ENCODE results near the gene C15orf40.

Gene C15orf40

DNA sequence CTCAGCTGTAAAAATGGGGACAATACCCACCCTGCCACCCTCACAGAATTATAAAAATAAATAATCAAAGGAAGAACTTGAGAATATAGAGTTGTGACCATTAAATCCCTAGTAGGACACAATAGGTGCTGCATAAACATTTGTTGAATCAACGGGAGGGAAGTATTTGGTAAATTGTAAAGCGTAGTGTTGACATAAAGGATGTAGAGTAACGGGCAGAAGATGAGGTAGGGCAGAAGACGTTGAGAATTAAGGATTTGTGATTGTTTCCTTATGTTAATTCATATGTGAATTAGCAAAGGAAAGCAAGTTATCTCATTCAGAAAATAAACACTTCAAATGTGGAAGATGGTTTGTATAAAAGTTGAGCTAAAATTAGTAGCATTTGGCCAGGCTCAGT is 18.3 kb downstream of the C15orf40 start:
- DNase-seq (ENCODE audit: low read depth), result no peak

GRCh38 chr15:82992436-82992998 is 18.9 kb downstream of the C15orf40 start:
- no peak for DNase-seq (ENCODE audit: low read depth)

- no peak for DNase-seq (ENCODE audit: low read depth)
These were observed 25.0 kb downstream of the C15orf40 start for GRCh38 chr15:82986442-82986780.

- DNase-seq (ENCODE audit: low read depth), result peak; percentile 87
These were observed 25.6 kb downstream of the C15orf40 start, which contains the start of gene RAMAC for GRCh38 chr15:82985688-82986441. TSS of gene RAMAC (plus strand) at chr15:82986210. CDS start at chr15:82989019, 2,809 bp downstream.

- DNase-seq (ENCODE audit: low read depth), result no peak
These were observed 30.5 kb downstream of the C15orf40 start for GRCh38 chr15:82980981-82981380.

DNA sequence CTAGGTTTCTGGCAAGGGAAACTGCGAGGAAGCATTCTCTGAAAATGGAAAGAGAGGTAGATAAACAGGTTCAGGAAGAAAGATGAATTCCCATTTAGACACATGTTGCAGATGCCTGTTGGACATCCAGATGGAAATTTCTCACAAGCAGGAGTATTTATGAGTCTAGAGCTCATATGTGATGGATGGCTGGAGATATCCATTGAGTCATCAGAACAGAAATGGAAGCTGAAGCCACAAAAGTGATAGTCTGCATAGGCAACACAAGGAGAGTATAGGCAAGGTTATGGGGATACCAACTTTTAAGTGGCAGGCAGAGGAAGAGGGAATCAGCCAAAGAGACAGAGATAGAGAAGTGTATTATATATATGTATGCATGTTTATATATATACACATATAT is 31.7 kb downstream of the C15orf40 start:
- no peak for DNase-seq (ENCODE audit: low read depth)

- no peak for DNase-seq (ENCODE audit: low read depth)
These were observed 33.0 kb downstream of the C15orf40 start for GRCh38 chr15:82978438-82978837.

GRCh38 chr15:82977076-82977475 is 34.4 kb downstream of the C15orf40 start:
- no peak for DNase-seq (ENCODE audit: low read depth)

DNA sequence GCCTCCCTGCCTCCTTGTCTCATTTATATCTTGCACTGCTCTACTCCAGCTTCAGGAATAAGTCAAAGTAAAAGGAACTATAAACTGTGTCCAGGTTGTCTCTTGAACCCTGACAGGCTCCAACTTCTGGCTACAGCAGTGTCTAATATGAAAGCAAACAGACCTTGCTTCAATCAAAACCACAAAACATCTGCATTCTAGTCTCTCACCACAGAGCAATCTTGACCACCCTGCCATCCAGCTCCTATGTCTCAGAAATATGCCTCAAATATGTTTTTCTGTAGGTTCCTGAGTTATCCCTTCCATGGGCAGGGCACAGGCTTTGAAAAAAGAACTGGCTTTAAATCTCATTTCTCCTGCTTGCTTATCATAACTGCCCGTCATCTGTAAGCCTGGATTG is 38.4 kb downstream of the C15orf40 start:
- no peak for DNase-seq (ENCODE audit: low read depth)

GRCh38 chr15:82971218-82971984 is 40.0 kb downstream of the C15orf40 start:
- DNase-seq (ENCODE audit: low read depth), result no peak

GRCh38 chr15:82970696-82971095 is 40.7 kb downstream of the C15orf40 start:
- no peak for DNase-seq (ENCODE audit: low read depth)

DNA sequence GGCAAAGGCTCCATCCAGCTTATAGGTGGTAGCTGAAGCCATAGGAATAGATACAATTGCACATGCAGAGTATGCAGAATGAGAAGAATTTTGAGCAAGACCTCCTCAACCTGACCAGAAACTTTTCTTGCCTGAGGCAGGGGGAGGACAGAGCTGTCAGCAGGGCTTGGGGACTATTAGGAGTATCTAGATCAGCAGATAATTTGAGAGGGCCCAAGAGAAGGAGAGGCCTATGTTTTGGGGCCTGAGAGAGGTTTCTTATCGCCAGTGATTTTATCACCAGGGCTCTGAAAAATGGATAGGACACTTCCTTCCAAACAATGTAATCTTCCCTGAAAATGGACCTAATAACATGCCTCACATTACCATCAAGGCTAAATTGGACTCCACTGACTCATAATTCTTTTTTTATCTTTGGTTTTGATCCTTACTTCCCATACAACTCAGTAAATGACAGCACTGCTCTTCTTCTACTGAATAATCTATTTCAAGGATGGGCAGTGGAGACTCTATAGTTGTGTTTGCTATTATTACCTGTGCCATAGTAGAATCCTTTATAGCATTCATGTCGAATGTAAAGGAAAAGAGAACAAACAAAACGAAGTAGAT is 41.3 kb downstream of the C15orf40 start:
- no peak for DNase-seq (ENCODE audit: low read depth)

DNA sequence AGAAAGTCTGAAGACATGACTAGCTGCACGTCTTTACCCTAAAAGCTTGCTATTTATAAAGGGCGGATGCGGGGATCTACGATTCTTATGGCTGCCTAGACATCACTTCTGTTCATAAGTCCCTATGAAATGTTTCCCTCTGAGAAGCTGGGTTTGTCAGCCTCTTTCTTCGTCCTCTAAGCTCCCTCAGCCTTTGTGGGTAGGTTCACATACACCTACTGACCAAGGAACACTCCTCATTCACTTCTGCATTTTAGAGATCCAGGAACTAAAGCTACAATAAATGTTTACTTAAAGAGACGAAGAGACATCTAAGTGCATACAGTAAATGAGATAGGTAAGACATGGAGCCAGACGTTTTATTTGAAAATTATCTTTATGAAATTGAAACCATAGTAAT is 42.1 kb downstream of the C15orf40 start:
- DNase-seq (ENCODE audit: low read depth), result no peak

DNA sequence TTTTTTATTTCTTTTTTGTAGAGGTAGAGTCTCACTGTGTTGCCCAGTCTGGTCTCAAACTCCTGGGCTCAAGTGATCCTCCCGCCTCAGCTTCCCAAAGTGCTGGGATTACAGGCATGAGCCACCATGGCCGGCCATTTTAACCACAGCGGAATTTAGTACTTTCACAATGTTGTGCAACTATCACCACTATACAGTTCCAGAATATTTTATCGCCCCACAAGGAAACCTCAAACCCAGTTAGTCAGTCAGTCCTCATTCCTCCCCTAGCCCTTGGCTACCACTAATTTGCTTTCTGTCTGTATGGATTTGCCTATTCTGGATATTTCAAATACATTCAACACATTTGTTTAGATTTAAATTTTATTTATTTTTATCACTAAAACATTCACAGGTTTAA is 43.4 kb downstream of the C15orf40 start:
- DNase-seq (ENCODE audit: low read depth), result no peak

DNA sequence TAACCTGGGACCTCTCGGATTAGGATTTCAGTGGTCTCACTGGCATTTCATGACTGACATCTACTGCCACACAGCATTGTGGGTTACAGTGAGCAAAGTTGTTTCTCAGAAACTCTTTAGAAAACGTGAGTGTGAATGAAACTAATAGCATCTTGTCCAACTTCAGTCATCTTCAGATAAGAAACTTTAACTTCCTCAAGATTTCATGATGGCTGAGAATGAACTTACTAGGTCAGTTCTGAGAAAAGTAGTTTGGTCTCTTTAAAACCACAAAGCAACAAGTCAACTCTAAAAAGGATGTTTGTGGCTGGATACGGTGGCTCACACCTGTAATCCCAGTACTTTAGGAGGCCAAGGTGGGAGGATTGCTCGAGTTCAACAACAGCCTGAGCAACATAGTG is 44.8 kb downstream of the C15orf40 start:
- DNase-seq (ENCODE audit: low read depth), result no peak

DNA sequence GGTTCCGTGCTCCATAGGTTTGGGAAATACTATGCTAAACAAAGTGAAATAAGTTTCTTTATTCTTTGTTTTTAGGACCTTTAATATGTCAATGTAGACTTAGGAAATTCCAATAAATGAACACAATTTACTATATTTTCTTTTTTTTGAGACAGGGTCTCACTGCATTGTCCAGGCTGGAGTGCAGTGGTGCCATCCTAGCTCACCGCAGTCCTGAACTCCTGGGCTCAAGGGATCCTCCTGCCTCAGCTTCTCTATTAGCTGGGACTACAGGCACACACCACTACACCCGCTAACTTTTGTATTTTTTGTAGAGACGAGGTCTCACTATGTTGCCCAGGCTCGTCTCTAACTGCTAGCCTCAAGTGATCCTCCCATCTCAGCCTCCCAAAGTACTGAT is 46.5 kb downstream of the C15orf40 start:
- no peak for DNase-seq (ENCODE audit: low read depth)

GRCh38 chr15:82963471-82964341 is 47.7 kb downstream of the C15orf40 start:
- no peak for DNase-seq (ENCODE audit: low read depth)

- DNase-seq (ENCODE audit: low read depth), result no peak
These were observed 50.7 kb downstream of the C15orf40 start for GRCh38 chr15:82960766-82961165.

GRCh38 chr15:82959423-82959822 is 52.0 kb downstream of the C15orf40 start:
- no peak for DNase-seq (ENCODE audit: low read depth)

- DNase-seq (ENCODE audit: low read depth), result no peak
These were observed 52.8 kb downstream of the C15orf40 start for GRCh38 chr15:82958638-82959037.

GRCh38 chr15:82952158-82953081 is 59.0 kb downstream of the C15orf40 start, which contains the start of gene HOMER2:
TSS of gene HOMER2 (minus strand) at chr15:82952720. CDS start at chr15:82952535, 185 bp downstream.
- no peak for DNase-seq (ENCODE audit: low read depth)

All from activated T-cell treated with anti-CD3 and anti-CD28 coated beads for 24 hours (primary cell).